HepG2 (cell line): ENCODE measurements around the gene ANKRD11. TPM values are rescaled to one million over a fixed set of nuclear protein-coding genes. Genes with fewer than 3 reads are reported as not detected.

Source experiments
- ATAC-seq: fragments of 200-7000 bp; cut with Tn5 transposase; 3 replicates; pipeline ENCODE4 v1.9.1; 2020; ENCODE audit warnings: mild to moderate bottlenecking, moderate library complexity
- BruUV-seq: library from RNA; stranded (reverse); fragments of 400-500 nt; replicated peaks from 2 replicates; lab custom pipeline; 2021; lab: Mats Ljungman, UMichigan
- CTCF ChIA-PET: fragments of 300-600 bp; formaldehyde crosslinking; extraction: SDS; loops from one replicate; lab custom pipeline; 2021; ENCODE audit warnings: low total read pairs, inconsistent platforms, low intra/inter-chr PET ratio; lab: Yijun Ruan, JAX
- POLR2A ChIA-PET: fragments of 350-600 bp; sonication (Branson Sonifier 250); formaldehyde crosslinking; loops from one replicate; lab custom pipeline; 2020; ENCODE audit warnings: antibody characterized with exemption, inconsistent platforms; lab: Yijun Ruan, JAX
- DNase-seq: peaks from one replicate; pipeline ENCODE4 v3.0.0-alpha.2; 2015; ENCODE audit warnings: low spot score
- FAIRE-seq: peaks from 3 replicates; lab custom pipeline; 2011; peaks lifted over from hg19 to GRCh38; lab: Jason Lieb, UNC
- H2AFZ ChIP-seq: one replicate; pipeline ENCODE4 v1.6.1; 2011; ENCODE audit warnings: low read length, inconsistent platforms
- H3K27ac ChIP-seq: fragments of 300-600 bp; 3 replicates; pipeline ENCODE4 v1.8.0; 2011; ENCODE audit warnings: mixed run types, mild to moderate bottlenecking, mixed read lengths, low read length, inconsistent platforms; ENCODE audit not compliant: insufficient read depth; ENCODE audit errors: extremely low read length
- H3K27me3 ChIP-seq, 2 experiments: fragments of 200-600 bp in 1 of 2; 2 replicates in 1 of 2; 3 replicates in 1 of 2; pipeline versions ENCODE4 v1.6.0 to v1.8.0; 2011; ENCODE audit warnings: low read length in 2 of 2, mild to moderate bottlenecking in 2 of 2, moderate library complexity in 2 of 2, inconsistent platforms in 1 of 2; ENCODE audit not compliant: insufficient read depth in 2 of 2, control insufficient read depth in 1 of 2
- H3K36me3 ChIP-seq, 2 experiments: fragments of 200-600 bp in 1 of 2; replicated peaks in 1 of 2; 2 replicates in 1 of 2; 3 replicates in 1 of 2; pipeline versions ENCODE4 v1.5.1 to v1.8.0; 2011; ENCODE audit warnings: low read length in 2 of 2, inconsistent platforms in 1 of 2; ENCODE audit not compliant: insufficient read depth in 2 of 2, control insufficient read depth in 1 of 2
- H3K4me1 ChIP-seq: 2 replicates; pipeline ENCODE4 v1.5.1; 2012; ENCODE audit warnings: low read length, inconsistent platforms; ENCODE audit not compliant: insufficient read depth
- H3K4me2 ChIP-seq: 2 replicates; pipeline ENCODE4 v1.6.0; 2011; ENCODE audit warnings: low read depth, low read length, inconsistent platforms
- H3K4me3 ChIP-seq, 3 experiments: fragments of 200-600 bp in 1 of 3; sonication (generic), shearing (Covaris generic) in 1 of 3; replicated peaks in 1 of 3; 2 replicates each; pipeline ENCODE4 v1.5.1; 2011 to 2016; ENCODE audit warnings: low read length in 3 of 3, inconsistent platforms in 2 of 3, low read depth in 2 of 3, mild to moderate bottlenecking in 2 of 3, control low read depth in 1 of 3, mixed read lengths in 1 of 3; ENCODE audit not compliant: insufficient read depth in 1 of 3
- H3K79me2 ChIP-seq: one replicate; pipeline ENCODE4 v1.6.1; 2011; ENCODE audit warnings: low read length, inconsistent platforms; ENCODE audit not compliant: insufficient read depth
- H3K9ac ChIP-seq: 2 replicates; pipeline ENCODE4 v1.6.0; 2011; ENCODE audit warnings: mild to moderate bottlenecking, low read depth, low read length, inconsistent platforms; ENCODE audit not compliant: insufficient read depth
- H3K9me3 ChIP-seq: 2 replicates; pipeline ENCODE4 v1.5.1; 2012; ENCODE audit warnings: mild to moderate bottlenecking, low read length
- H4K20me1 ChIP-seq: 2 replicates; pipeline ENCODE4 v1.6.0; 2011; ENCODE audit warnings: inconsistent platforms, mild to moderate bottlenecking, low read length, moderate library complexity; ENCODE audit not compliant: insufficient read depth
- HES4 ChIP-seq: sonication (generic); formaldehyde crosslinking; IDR thresholded peaks from 2 replicates; pipeline ENCODE4 v1.9.0; 2021; ENCODE audit warnings: mild to moderate bottlenecking, missing genetic modification reagents, borderline replicate concordance
- MAF1 ChIP-seq: sonication (generic); formaldehyde crosslinking; IDR thresholded peaks from 2 replicates; pipeline ENCODE4 v1.5.0; 2020; ENCODE audit warnings: missing genetic modification reagents, borderline replicate concordance
- NFATC3 ChIP-seq: sonication (generic); formaldehyde crosslinking; IDR thresholded peaks from 2 replicates; pipeline ENCODE4 v1.5.1; 2020; ENCODE audit warnings: mild to moderate bottlenecking, missing genetic modification reagents
- SMC3 ChIP-seq: IDR thresholded peaks from 2 replicates; pipeline ENCODE4 v1.6.1; 2011; ENCODE audit warnings: low read length, improper control_type of control experiment
- ZHX2 ChIP-seq, 2 experiments: sonication (generic) in 1 of 2; formaldehyde crosslinking in 1 of 2; IDR thresholded peaks; 2 replicates each; pipeline versions ENCODE4 v1.6.1 to v1.9.0; 2014 to 2022; ENCODE audit warnings: antibody characterized with exemption in 1 of 2, borderline replicate concordance in 1 of 2, inconsistent platforms in 1 of 2, low read depth in 1 of 2, missing genetic modification reagents in 1 of 2
- ZNF142 ChIP-seq: sonication (generic); formaldehyde crosslinking; IDR thresholded peaks from 2 replicates; pipeline ENCODE4 v1.4.0; 2020; ENCODE audit warnings: missing genetic modification reagents
- ZNF672 ChIP-seq: sonication (generic); formaldehyde crosslinking; IDR thresholded peaks from 2 replicates; pipeline ENCODE4 v1.8.1; 2022; ENCODE audit warnings: missing genetic modification reagents
- WGBS: methylation state at CpG from one replicate; pipeline ENCODE4 v1.1.6; 2017; ENCODE audit warnings: low lambda C conversion rate; 5-methylcytosine and 5-hydroxymethylcytosine counted together
- in situ Hi-C: cut with HindIII; loops from 2 replicates; pipeline ENCODE4 v1.10.0; 2017; ENCODE audit warnings: low pct_unique_long_range_greater_than_20kb; ENCODE audit not compliant: extremely low pct_ligation_motif_present
- intact Hi-C: fragments of 100-400 bp; cut with micrococcal nuclease; formaldehyde crosslinking; loops from one replicate; pipeline ENCODE4 v1.10.0; 2022; ENCODE audit not compliant: unreplicated experiment
- polyA plus RNA-seq, 8 experiments: library from polyadenylated mRNA; depleted of rRNA in 3 of 8; stranded (reverse) in 7 of 8; unstranded in 1 of 8; fragments of >200 nt; fragmentation: Illumina TruSeq in 4 of 8; extraction: Trizol in 4 of 8; gene quantifications; 2 replicates each; pipeline versions ENCODE4 v1.2.1 to v1.2.3, GENCODE V29; 2011 to 2016; ENCODE audit warnings: low read depth in 4 of 8, missing spikeins in 1 of 8, mixed read lengths in 1 of 8; ENCODE audit not compliant: insufficient read depth in 1 of 8
- total RNA-seq, 5 experiments: library from RNA; depleted of rRNA; stranded (reverse); fragments of >200 nt; fragmentation: Illumina TruSeq; extraction: Trizol; gene quantifications; 2 replicates each; pipeline ENCODE4 v1.2.3, GENCODE V29; 2016; ENCODE audit warnings: low read depth in 1 of 5

ANKRD11 gene
- total and polyA plus RNA-seq, 2 of the 13 experiments (the other 11 are each of a cell fraction or from before 2014, with no cell fraction given) = 21.4 to 38.4 TPM

DNA sequence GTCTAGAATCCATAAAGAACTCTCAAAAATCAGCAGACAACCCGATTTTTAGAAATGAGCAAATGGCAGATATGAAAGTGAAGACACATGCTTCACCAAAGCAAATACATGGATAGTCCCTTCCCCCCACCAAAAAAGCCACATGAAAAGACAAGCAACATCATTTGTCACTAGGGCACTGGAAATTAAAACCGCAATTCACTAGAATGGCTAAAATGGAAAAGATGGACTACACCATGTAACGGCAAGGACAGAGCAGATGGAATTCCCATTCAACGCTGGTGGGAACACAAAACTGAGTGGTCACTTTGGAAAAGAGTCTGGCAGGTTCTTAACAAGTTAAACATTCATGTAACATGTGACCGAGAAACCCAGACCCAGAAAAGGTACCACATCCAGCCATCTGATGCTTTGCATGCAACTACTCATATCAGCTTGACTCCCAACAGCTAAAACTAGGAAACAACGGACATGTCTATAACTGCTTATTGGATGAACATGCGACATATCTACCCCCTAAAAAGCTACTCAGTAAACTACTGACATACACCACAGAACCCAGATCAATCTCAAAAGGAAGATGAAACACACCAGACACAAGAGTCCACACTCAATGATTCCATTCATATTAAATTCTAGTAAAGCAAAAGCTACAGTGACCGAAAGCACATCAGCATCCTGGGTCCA lies 140.3 kb downstream of the ANKRD11 start:
- ATAC-seq (no peak), DNase-seq (no peak), FAIRE-seq (no peak)
- H3K9ac ChIP-seq = no peak overlapping the region
- peaks cover 11 to 12% of the 10 kb centered on the region in 2 experiments; a peak in 4 of 5 replicates for H3K36me3 ChIP-seq
- no peak overlapping the region for H3K4me3 ChIP-seq
- whole genome bisulfite sequencing = 94% methylated on average over 8 of the region's 8 CpGs
- no peak overlapping the region for H2AFZ ChIP-seq
- in situ Hi-C loops (no loop called here), intact Hi-C loops (no loop called here)
- no peaks in the 10 kb centered on the region for H3K9me3 ChIP-seq
- no TSS peak for BruUV-seq
- no peak overlapping the region for H3K4me2 ChIP-seq
- H3K27ac ChIP-seq = no peak overlapping the region
- peaks cover 87% of the 10 kb centered on the region for H3K4me1 ChIP-seq
- POLR2A ChIA-PET = interaction anchor here (1.0 kb wide), 1 partner anchor 8 kb away, joined by 3 read pairs; no protein-coding TSS in a partner anchor
- TF ChIP-seq ZHX2 (IDR thresholded peaks at IDR 0.05; ENCODE audit: low read depth) (no peak), ZHX2 (CRISPR knock-in tag; IDR thresholded peaks at IDR 0.05; ENCODE audit: borderline replicate concordance) (no peak), ZNF142 (CRISPR knock-in tag) (no peak), SMC3 (no peak), MAF1 (CRISPR knock-in tag) (no peak), HES4 (no peak), ZNF672 (CRISPR knock-in tag) (no peak), NFATC3 (CRISPR knock-in tag) (no peak)
- CTCF ChIA-PET = no interaction called here
- no peaks in the 10 kb centered on the region for H3K27me3 ChIP-seq
- H4K20me1 ChIP-seq = peaks cover 97% of the 10 kb centered on the region
- H3K79me2 ChIP-seq = peaks cover 97% of the 10 kb centered on the region
